SK-N-SH treated with all-trans-retinoic acid at 6 μM for 48 hours (cell line): ENCODE results near the gene TRMO.

ENCODE experiments used
- ARNTL ChIP-seq: fragments of 450-650 bp; formaldehyde crosslinking; IDR thresholded peaks from 2 replicates; pipeline ENCODE4 v1.5.0; 2020; ENCODE audit warnings: low read depth, mild to moderate bottlenecking, moderate library complexity, borderline replicate concordance
- CSDC2 ChIP-seq: fragments of 250-450 bp; sonication (Bioruptor Pico); IDR thresholded peaks from 2 replicates; pipeline ENCODE4 v1.5.0; 2020; ENCODE audit warnings: mild to moderate bottlenecking, moderate library complexity
- ESRRG ChIP-seq: fragments of 250-450 bp; sonication (Bioruptor Pico); IDR thresholded peaks from 2 replicates; pipeline ENCODE4 v1.6.1; 2021; ENCODE audit warnings: mild to moderate bottlenecking
- SNAI2 ChIP-seq: fragments of 250-450 bp; sonication (Bioruptor Pico); IDR thresholded peaks from 2 replicates; pipeline ENCODE4 v1.5.0; 2020; ENCODE audit warnings: mild to moderate bottlenecking, moderate library complexity
- TCF4 ChIP-seq: fragments of 250-450 bp; sonication (Bioruptor Pico); IDR thresholded peaks from 2 replicates; pipeline ENCODE4 v1.8.0; 2021; ENCODE audit warnings: mild to moderate bottlenecking, moderate library complexity, borderline replicate concordance
- ZFP3 ChIP-seq: fragments of 250-450 bp; sonication (Bioruptor Pico); IDR thresholded peaks from 2 replicates; pipeline ENCODE4 v1.5.0; 2020; ENCODE audit warnings: mild to moderate bottlenecking, moderate library complexity
- ZNF565 ChIP-seq: fragments of 450-650 bp; formaldehyde crosslinking; conservative IDR thresholded peaks from 2 replicates; pipeline ENCODE4 v1.5.0; 2020; ENCODE audit warnings: low read depth, mild to moderate bottlenecking, moderate library complexity
- TF ChIP-seq, protein P1 (sequence below): fragments of 250-450 bp; sonication (Bioruptor Pico); IDR thresholded peaks from 2 replicates; pipeline ENCODE4 v1.8.0; 2020; ENCODE audit warnings: mild to moderate bottlenecking, moderate library complexity, borderline replicate concordance

DNA sequence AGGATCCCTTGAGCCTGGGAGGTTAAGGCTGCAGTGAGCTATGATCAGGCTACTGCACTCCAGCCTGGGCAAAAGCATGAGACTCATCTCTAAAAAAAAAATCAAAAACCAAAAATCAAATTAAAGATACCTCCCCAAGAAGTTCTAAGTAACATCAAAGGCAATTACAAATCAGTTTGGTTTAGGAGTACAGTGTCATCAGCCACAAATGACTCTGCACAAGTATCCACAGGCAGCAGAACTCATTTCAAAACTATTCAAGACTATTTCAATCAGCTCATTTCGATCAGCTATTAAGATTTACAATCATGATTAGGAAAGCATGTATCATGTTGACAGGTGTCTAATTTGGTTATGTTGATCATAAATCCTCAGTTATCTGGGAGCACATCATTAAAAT lies 19.1 kb downstream of the TRMO start:
- no peak for TF ChIP-seq ZNF565
- TF ChIP-seq ZFP3 (CRISPR knock-in tag) = no peak
- TF ChIP-seq ESRRG = no peak
- TF ChIP-seq CSDC2 (CRISPR knock-in tag) = no peak
- TF ChIP-seq, protein P1, sequence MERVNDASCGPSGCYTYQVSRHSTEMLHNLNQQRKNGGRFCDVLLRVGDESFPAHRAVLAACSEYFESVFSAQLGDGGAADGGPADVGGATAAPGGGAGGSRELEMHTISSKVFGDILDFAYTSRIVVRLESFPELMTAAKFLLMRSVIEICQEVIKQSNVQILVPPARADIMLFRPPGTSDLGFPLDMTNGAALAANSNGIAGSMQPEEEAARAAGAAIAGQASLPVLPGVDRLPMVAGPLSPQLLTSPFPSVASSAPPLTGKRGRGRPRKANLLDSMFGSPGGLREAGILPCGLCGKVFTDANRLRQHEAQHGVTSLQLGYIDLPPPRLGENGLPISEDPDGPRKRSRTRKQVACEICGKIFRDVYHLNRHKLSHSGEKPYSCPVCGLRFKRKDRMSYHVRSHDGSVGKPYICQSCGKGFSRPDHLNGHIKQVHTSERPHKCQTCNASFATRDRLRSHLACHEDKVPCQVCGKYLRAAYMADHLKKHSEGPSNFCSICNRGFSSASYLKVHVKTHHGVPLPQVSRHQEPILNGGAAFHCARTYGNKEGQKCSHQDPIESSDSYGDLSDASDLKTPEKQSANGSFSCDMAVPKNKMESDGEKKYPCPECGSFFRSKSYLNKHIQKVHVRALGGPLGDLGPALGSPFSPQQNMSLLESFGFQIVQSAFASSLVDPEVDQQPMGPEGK = no peak
- TF ChIP-seq TCF4 (CRISPR knock-in tag) = no peak
- TF ChIP-seq ARNTL (CRISPR knock-in tag) = no peak
- no peak for TF ChIP-seq SNAI2 (CRISPR knock-in tag)
